GM12878 (cell line): ENCODE measurements around the gene COQ7. TPM values are rescaled to one million over a fixed set of nuclear protein-coding genes. Genes with fewer than 3 reads are reported as not detected.

Experiments
- BRCA1 ChIP-seq: IDR thresholded peaks from 2 replicates; pipeline ENCODE4 v1.6.1; 2011; ENCODE audit warnings: low read depth, low read length, improper control_type of control experiment
- CREM ChIP-seq: IDR thresholded peaks from 2 replicates; pipeline ENCODE4 v1.6.1; 2014; ENCODE audit warnings: antibody characterized with exemption, low read depth
- NFYB ChIP-seq: IDR thresholded peaks from 2 replicates; pipeline ENCODE4 v1.6.1; 2011; ENCODE audit warnings: low read depth, mild to moderate bottlenecking, low read length, improper control_type of control experiment, moderate library complexity; ENCODE audit not compliant: insufficient read depth
- POLR2A ChIP-seq: IDR thresholded peaks from 2 replicates; pipeline ENCODE4 v1.6.1; 2011; ENCODE audit warnings: low read depth, mild to moderate bottlenecking, low read length
- RELA ChIP-seq: fragments of 450-650 bp; IDR thresholded peaks from 2 replicates; pipeline ENCODE4 v1.8.0; 2014; ENCODE audit warnings: borderline replicate concordance; ENCODE audit not compliant: partially characterized antibody
- YBX1 ChIP-seq: fragments of 450-650 bp; IDR thresholded peaks from 2 replicates; pipeline ENCODE4 v1.6.1; 2016; ENCODE audit warnings: antibody characterized with exemption
- polyA plus RNA-seq, 11 experiments: library from polyadenylated mRNA; depleted of rRNA in 4 of 11; unstranded in 6 of 11; stranded (reverse) in 5 of 11; fragments of >200 nt; fragmentation: Nextera tagmentation in 4 of 11; fragmentation: Illumina TruSeq in 1 of 11; extraction: Ambion mirVana in 4 of 11; extraction: Trizol in 1 of 11; gene quantifications; 1 replicate in 1 of 11; 2 replicates in 10 of 11; pipeline versions ENCODE4 v1.2.1 to v1.2.3, GENCODE V29; 2011 to 2016; ENCODE audit warnings: inconsistent platforms in 2 of 11, missing spikeins in 2 of 11, low read depth in 1 of 11
- total RNA-seq, 4 experiments: library from RNA; depleted of rRNA in 3 of 4; stranded (reverse); fragments of >200 nt in 3 of 4; fragmentation: Illumina TruSeq in 1 of 4; extraction: Trizol in 1 of 4; gene quantifications; 2 replicates each; pipeline versions ENCODE4 v1.2.1 to v1.2.3, GENCODE V29; 2013 to 2021
- TF ChIP-seq, protein P1 (sequence below): fragments of 450-650 bp; IDR thresholded peaks from 2 replicates; pipeline ENCODE4 v1.6.1; 2017; ENCODE audit warnings: antibody characterized with exemption, mild to moderate bottlenecking, moderate library complexity
- TF ChIP-seq, protein P2 (sequence below): fragments of 450-650 bp; IDR thresholded peaks from 2 replicates; pipeline ENCODE4 v1.6.1; 2018; ENCODE audit warnings: mild to moderate bottlenecking, low read depth, moderate library complexity; ENCODE audit not compliant: partially characterized antibody

The COQ7 gene
- total and polyA plus RNA-seq, 10 of the 15 experiments (the other 5 are each of a cell fraction or from before 2014, with no cell fraction given): 3.2 to 21.9 (median 13.0) TPM

DNA sequence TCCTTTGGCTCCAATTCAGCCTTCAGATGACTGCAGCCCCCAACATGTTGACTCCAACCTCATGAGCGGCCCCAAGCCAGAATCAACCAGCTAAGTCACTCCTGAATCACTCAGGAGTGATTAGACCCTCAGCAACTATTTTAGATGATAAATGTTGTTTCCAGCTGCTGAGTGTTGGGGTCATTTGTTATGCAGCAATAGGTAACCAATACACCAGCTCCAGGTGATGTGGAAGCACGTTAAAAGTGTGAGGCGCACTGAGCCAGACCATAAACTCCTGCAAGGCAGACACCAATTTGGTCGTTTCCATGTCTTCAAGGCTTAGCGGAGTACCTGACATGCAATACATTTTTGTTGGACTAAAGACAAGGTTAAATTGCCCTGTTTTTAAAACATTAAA, 17.5 kb downstream of the COQ7 start (continued):
- TF ChIP-seq, protein P1, sequence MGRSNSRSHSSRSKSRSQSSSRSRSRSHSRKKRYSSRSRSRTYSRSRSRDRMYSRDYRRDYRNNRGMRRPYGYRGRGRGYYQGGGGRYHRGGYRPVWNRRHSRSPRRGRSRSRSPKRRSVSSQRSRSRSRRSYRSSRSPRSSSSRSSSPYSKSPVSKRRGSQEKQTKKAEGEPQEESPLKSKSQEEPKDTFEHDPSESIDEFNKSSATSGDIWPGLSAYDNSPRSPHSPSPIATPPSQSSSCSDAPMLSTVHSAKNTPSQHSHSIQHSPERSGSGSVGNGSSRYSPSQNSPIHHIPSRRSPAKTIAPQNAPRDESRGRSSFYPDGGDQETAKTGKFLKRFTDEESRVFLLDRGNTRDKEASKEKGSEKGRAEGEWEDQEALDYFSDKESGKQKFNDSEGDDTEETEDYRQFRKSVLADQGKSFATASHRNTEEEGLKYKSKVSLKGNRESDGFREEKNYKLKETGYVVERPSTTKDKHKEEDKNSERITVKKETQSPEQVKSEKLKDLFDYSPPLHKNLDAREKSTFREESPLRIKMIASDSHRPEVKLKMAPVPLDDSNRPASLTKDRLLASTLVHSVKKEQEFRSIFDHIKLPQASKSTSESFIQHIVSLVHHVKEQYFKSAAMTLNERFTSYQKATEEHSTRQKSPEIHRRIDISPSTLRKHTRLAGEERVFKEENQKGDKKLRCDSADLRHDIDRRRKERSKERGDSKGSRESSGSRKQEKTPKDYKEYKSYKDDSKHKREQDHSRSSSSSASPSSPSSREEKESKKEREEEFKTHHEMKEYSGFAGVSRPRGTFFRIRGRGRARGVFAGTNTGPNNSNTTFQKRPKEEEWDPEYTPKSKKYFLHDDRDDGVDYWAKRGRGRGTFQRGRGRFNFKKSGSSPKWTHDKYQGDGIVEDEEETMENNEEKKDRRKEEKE: no peak
- TF ChIP-seq POLR2A (no peak), YBX1 (no peak), RELA (no peak), NFYB (no peak), CREM (no peak), BRCA1 (no peak)
- TF ChIP-seq, protein P2, sequence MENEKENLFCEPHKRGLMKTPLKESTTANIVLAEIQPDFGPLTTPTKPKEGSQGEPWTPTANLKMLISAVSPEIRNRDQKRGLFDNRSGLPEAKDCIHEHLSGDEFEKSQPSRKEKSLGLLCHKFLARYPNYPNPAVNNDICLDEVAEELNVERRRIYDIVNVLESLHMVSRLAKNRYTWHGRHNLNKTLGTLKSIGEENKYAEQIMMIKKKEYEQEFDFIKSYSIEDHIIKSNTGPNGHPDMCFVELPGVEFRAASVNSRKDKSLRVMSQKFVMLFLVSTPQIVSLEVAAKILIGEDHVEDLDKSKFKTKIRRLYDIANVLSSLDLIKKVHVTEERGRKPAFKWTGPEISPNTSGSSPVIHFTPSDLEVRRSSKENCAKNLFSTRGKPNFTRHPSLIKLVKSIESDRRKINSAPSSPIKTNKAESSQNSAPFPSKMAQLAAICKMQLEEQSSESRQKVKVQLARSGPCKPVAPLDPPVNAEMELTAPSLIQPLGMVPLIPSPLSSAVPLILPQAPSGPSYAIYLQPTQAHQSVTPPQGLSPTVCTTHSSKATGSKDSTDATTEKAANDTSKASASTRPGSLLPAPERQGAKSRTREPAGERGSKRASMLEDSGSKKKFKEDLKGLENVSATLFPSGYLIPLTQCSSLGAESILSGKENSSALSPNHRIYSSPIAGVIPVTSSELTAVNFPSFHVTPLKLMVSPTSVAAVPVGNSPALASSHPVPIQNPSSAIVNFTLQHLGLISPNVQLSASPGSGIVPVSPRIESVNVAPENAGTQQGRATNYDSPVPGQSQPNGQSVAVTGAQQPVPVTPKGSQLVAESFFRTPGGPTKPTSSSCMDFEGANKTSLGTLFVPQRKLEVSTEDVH: no peak
